ENCODE data around the gene MINDY4. TPM values are rescaled to one million over a fixed set of nuclear protein-coding genes. Genes with fewer than 3 reads are reported as not detected.

The MINDY4 gene
- total RNA-seq, 1 experiment from 2014 or later, result 1.8 TPM

- H3K4me1 Mint-ChIP-seq, result peaks cover 2% of the 10 kb centered on the region
- H3K36me3 Mint-ChIP-seq, result no peaks in the 10 kb centered on the region
- ChIA-PET POLR2A (no interaction called here), CTCF (interaction anchor here (1.0 to 1.7 kb wide), 2 partner anchors 33 kb away, joined by 3 to 7 read pairs; no protein-coding TSS in a partner anchor)
- TF ChIP-seq FOXJ3 (CRISPR knock-in tag; IDR thresholded peaks at IDR 0.05; ENCODE audit: borderline replicate concordance), result no peak
- H3K27me3 Mint-ChIP-seq (ENCODE audit: low read depth), result no peaks in the 10 kb centered on the region
- ATAC-seq (no peak), DNase-seq (ENCODE audit: low spot score) (no peak)
- H3K27ac Mint-ChIP-seq, result no peak overlapping the region
- no peak overlapping the region for H3K4me3 Mint-ChIP-seq
- no peaks in the 10 kb centered on the region for H3K9me3 Mint-ChIP-seq
These were observed 134.1 kb downstream of the MINDY4 start for GRCh38 chr7:30905078-30906012.

DNA sequence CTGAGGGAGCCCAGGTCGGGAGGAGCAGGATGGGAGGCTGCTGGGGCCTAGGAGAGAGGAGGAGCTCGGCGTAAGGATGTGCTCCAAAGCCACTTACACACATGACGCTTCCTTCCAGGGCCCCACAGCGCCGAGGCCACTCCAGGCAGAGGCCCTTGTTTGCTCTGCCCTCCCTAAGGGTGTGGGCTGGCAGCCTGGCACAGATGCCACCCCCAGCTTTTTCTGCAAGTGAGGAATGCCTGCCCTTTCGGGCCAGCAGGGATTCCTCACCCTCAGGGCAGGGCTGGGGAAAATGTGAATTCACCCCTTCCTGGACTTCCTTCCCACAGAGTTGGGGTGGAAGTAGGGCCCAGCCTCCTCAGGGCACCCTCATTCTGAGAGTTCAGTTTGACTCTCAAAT lies 134.8 kb downstream of the MINDY4 start:
- ATAC-seq (no peak), DNase-seq (ENCODE audit: low spot score) (no peak)
- no peaks in the 10 kb centered on the region for H3K9me3 Mint-ChIP-seq
- no peaks in the 10 kb centered on the region for H3K27me3 Mint-ChIP-seq (ENCODE audit: low read depth)
- no peaks in the 10 kb centered on the region for H3K36me3 Mint-ChIP-seq
- H3K27ac Mint-ChIP-seq, result no peak overlapping the region
- CTCF ChIA-PET, result interaction anchor here (1.5 to 1.7 kb wide), 2 partner anchors 32 to 217 kb away, joined by 6 to 7 read pairs; no protein-coding TSS in a partner anchor
- no peak overlapping the region for H3K4me3 Mint-ChIP-seq
- POLR2A ChIA-PET, result no interaction called here
- TF ChIP-seq, protein P1, sequence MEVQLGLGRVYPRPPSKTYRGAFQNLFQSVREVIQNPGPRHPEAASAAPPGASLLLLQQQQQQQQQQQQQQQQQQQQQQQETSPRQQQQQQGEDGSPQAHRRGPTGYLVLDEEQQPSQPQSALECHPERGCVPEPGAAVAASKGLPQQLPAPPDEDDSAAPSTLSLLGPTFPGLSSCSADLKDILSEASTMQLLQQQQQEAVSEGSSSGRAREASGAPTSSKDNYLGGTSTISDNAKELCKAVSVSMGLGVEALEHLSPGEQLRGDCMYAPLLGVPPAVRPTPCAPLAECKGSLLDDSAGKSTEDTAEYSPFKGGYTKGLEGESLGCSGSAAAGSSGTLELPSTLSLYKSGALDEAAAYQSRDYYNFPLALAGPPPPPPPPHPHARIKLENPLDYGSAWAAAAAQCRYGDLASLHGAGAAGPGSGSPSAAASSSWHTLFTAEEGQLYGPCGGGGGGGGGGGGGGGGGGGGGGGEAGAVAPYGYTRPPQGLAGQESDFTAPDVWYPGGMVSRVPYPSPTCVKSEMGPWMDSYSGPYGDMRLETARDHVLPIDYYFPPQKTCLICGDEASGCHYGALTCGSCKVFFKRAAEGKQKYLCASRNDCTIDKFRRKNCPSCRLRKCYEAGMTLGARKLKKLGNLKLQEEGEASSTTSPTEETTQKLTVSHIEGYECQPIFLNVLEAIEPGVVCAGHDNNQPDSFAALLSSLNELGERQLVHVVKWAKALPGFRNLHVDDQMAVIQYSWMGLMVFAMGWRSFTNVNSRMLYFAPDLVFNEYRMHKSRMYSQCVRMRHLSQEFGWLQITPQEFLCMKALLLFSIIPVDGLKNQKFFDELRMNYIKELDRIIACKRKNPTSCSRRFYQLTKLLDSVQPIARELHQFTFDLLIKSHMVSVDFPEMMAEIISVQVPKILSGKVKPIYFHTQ (CRISPR knock-in tag; IDR thresholded peaks at IDR 0.05), result no peak
- TF ChIP-seq TEAD1 (CRISPR knock-in tag; IDR thresholded peaks at IDR 0.05), result no peak
- no peak for TF ChIP-seq IRF1 (CRISPR knock-in tag; IDR thresholded peaks at IDR 0.05)
- TF ChIP-seq GRHL2 (CRISPR knock-in tag; IDR thresholded peaks at IDR 0.05; ENCODE audit: insufficient replicate concordance, severe bottlenecking), result no peak
- no peak for TF ChIP-seq GABPB1 (CRISPR knock-in tag; IDR thresholded peaks at IDR 0.05)
- no peak for TF ChIP-seq ZNF219 (CRISPR knock-in tag; IDR thresholded peaks at IDR 0.05; ENCODE audit: borderline replicate concordance)
- peaks cover 2% of the 10 kb centered on the region for H3K4me1 Mint-ChIP-seq

DNA sequence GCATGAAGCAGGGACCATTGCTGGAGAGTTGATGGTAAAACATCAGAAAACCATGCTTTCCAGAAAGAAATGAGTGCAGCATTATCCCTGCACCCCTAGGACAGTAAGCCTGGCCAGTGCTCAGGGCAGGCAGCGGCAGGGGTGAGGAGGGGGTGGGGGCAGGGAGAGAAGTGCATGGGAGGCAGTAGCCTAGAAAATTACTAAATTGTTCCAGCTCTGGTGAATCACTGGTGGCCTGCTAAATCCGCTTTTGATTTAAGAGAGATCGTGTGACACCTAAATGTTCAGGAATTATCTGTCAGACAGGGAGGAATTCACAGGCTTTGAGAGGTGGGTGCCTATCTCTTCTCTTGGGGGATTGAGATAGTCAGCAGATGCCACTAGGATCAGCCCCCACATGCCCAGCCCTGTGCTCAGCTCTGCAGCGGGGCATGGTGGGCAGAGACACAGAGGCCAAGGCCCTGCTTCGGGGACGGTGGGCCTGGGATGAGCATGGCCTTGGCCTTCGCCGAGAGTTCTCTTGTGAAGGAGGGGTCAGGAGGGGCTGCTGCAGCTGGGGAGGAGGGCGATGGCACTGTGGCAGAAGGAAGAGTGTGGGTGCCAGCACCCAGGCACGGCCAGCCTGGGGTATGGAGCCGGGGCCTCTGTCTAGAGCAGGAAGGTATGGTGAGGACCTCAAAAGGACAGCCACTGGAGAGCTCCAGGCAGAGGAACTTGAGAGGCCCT lies 135.5 kb downstream of the MINDY4 start:
- DNase-seq (ENCODE audit: low spot score) (no peak), ATAC-seq (no peak)
- no peak overlapping the region for H3K4me3 Mint-ChIP-seq
- ChIA-PET CTCF (interaction anchor here (1.5 to 4.1 kb wide), 7 partner anchors 9 to 216 kb away, joined by 6 to 39 read pairs (median 9); no protein-coding TSS in a partner anchor), POLR2A (no interaction called here)
- peaks cover 2% of the 10 kb centered on the region for H3K4me1 Mint-ChIP-seq
- H3K27ac Mint-ChIP-seq, result no peak overlapping the region
- no peaks in the 10 kb centered on the region for H3K36me3 Mint-ChIP-seq
- H3K27me3 Mint-ChIP-seq (ENCODE audit: low read depth), result no peaks in the 10 kb centered on the region
- no peaks in the 10 kb centered on the region for H3K9me3 Mint-ChIP-seq
- TF ChIP-seq ZNF317 (CRISPR knock-in tag; IDR thresholded peaks at IDR 0.05; ENCODE audit: borderline replicate concordance, low read depth), result no peak
- no peak for TF ChIP-seq ZNF425 (CRISPR knock-in tag; conservative IDR thresholded peaks at IDR 0.05)
- TF ChIP-seq ESRRA (CRISPR knock-in tag; IDR thresholded peaks at IDR 0.05; ENCODE audit: borderline replicate concordance), result no peak
- no peak for TF ChIP-seq FOXP1 (CRISPR knock-in tag; IDR thresholded peaks at IDR 0.05; ENCODE audit: borderline replicate concordance)
- no peak for TF ChIP-seq SP1 (CRISPR knock-in tag; conservative IDR thresholded peaks at IDR 0.05)
- TF ChIP-seq NR1H2 (CRISPR knock-in tag; IDR thresholded peaks at IDR 0.05), result no peak
- TF ChIP-seq ZNF423 (CRISPR knock-in tag; IDR thresholded peaks at IDR 0.05), result no peak
- TF ChIP-seq SMAD3 (CRISPR knock-in tag; IDR thresholded peaks at IDR 0.05; ENCODE audit: borderline replicate concordance), result no peak
- TF ChIP-seq GRHL2 (CRISPR knock-in tag; IDR thresholded peaks at IDR 0.05; ENCODE audit: insufficient replicate concordance, severe bottlenecking), result no peak
- no peak for TF ChIP-seq MAX (CRISPR knock-in tag; IDR thresholded peaks at IDR 0.05)
- TF ChIP-seq, protein P2, sequence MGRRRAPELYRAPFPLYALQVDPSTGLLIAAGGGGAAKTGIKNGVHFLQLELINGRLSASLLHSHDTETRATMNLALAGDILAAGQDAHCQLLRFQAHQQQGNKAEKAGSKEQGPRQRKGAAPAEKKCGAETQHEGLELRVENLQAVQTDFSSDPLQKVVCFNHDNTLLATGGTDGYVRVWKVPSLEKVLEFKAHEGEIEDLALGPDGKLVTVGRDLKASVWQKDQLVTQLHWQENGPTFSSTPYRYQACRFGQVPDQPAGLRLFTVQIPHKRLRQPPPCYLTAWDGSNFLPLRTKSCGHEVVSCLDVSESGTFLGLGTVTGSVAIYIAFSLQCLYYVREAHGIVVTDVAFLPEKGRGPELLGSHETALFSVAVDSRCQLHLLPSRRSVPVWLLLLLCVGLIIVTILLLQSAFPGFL (CRISPR knock-in tag; IDR thresholded peaks at IDR 0.05; ENCODE audit: borderline replicate concordance), result no peak
- TF ChIP-seq ZNF219 (CRISPR knock-in tag; IDR thresholded peaks at IDR 0.05; ENCODE audit: borderline replicate concordance), result no peak

All from WTC11 (cell line).